ENCODE data around the gene ABR.
A peak's percentile ranks its signal among the peaks of the same experiment; 100 is the strongest.
"Not testable (repeated sequence)": the region's sequence is repeated elsewhere in the genome, so short reads cannot be mapped to it uniquely, and the experiment has no call there.

The ABR gene

DNA sequence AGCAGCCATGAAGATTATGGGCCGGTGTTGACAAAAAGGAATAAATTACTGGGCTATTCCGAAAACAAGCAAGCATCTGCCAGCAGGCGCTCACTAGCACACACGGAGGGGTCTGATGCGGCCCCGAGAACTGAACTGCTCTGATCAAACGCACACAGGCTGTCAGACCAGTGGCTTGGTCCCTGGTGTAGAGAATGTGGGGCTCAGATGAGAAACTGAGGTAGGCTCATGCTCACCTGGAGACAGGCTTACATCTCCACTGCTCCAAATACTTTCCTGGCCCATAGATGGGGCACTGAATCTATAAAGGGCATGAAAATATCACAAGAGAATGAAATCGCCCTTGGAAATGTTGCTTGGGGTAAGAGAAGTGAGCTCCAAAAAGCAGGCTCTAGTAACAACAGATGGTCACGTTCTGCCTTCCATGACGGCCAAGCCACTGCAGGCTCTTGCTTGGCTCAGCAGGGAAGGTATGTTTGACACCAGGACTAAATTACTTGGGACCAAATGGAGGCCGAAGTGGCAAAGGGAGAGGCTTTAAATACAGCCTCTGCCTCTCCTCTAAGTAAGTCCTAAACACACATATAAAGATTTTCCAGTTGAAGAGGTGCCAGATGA lies 5.4 kb downstream of the ABR start:
- DNase-seq: no peak

- no peak for DNase-seq
Measured at GRCh38 chr17:1173432-1174262, 6.1 kb downstream of the ABR start.

DNA sequence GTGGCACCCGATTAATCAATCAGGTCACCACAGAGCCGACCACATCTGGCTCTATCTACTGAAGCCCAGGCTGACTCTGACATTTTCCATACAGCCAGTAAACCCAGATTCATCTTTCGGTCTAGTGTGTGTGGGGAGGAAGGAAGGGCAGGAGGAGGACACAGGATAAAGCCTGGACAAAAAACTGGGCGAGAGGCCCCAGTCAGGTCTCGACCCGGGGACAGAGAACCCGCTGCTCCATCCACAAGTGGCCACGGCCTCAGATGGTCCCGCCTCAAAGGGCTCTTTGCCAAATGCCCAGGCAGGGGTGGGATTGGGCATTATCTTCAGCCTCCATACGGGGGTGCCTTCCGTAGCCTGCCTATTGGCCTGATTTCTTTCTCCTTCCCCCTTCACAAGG lies 7.8 kb downstream of the ABR start:
- DNase-seq: no peak

DNA sequence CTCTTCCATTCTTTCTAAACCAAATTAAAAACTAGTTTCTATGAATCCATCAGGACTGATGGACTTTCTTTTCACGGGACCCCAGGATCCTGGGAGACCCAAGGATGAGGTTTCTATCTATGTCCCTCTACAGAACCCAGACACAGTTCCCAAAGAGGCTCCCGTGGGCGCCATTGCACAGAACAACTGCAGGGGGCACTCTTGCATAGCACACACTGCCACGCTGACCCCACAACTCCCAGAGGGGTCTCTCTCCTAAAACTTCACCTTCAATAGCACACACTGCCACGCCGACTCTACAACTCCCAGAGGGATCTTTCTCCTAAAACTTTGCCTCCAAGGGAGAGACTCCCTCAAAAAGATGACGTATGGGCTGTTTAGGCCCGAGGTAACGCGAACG lies 9.0 kb downstream of the ABR start:
- no peak for DNase-seq

GRCh38 chr17:1169929-1170312 lies 9.9 kb downstream of the ABR start:
- peak in 3 of 58 donors; percentile 58 to 63 (median 63) for DNase-seq

GRCh38 chr17:1169221-1169928 lies 10.4 kb downstream of the ABR start:
- DNase-seq: peak in 47 of 58 donors; percentile 13 to 89 (median 63)

- DNase-seq: peak in 50 of 58 donors; percentile 12 to 87 (median 62)
Measured at GRCh38 chr17:1168533-1169220, 11.1 kb downstream of the ABR start.

DNA sequence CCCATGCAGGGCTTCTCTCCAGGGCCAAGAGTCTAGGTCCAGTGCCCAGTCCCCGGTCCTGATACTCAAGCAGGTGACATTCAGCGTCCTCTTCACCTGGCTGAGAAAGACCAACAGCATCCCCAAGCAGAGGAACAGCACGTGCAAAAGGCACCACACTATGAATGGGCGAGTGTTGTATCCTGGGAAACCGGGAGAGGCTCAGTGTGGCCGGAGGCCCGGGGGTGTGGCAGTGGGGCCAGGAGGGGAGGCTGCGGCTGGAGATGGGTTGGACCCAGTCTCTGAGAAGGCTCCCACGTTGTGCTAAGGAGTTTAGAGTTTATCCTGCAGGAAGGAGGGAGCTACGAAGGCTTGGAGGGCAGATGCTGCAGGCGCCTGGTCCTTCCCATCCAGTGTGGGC lies 13.5 kb downstream of the ABR start:
- DNase-seq: peak in 1 of 58 donors; percentile 20

DNA sequence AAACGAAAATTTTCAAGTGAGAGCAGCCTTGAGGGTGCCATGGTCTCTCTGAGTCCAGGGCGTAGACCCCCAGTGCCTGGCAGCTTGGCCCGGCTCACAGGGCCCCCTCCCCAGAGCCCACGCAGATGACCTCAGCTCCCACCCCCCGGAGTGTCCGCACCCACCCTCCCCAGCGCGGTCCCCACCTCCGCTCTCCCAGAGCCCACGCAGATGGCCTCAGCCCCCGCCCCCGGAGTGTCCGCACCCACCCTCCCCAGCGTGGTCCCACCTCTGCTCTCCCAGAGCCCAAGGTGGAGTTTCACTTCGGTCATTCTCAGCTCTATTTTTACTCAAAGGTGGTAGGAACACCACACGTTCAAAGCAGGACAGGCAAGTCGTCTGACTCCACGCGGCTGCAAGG lies 13.9 kb downstream of the ABR start:
- no peak for DNase-seq

- no peak for DNase-seq
Measured at GRCh38 chr17:1164935-1165556, 14.7 kb downstream of the ABR start.

GRCh38 chr17:1162116-1162855 lies 17.5 kb downstream of the ABR start:
- DNase-seq: no peak

DNA sequence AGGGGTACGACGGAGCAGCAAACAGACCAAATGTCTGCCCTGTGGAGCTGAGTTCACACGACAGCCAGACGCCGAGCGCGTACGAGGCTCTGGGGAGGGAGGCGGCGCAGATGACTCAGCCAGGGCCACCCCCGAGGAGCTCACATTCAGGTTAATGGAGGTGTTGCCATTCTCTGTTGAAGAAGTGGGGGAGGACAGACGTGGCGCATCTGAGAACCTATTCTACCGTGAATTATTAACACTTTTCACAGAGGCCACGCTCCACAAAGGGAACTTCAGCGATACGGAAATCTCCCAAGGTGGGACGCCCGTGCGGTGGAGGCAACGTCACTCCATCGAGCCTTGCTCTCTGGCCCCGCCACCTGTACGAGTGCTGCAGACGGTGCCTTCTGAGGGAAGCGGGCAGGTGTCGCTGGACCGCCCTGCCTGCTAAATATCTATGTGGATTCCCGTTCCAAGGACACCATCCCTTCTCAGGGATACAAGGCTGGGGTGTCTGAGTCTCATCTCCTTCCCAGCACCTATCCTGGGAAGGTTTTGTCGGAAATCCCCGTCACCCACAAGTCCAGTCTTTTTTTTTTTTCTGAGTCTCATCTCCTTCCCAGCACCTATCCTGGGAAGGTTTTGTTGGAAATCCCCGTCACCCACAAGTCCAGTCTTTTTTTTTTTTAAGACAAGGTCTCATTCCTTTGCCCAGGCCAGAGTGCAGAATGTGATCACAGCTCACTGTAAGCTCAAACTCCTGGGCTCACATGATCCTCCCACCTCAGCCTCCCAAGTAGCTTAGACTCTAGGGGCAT lies 19.0 kb downstream of the ABR start:
- DNase-seq: peak in 6 of 58 donors; percentile 8 to 65 (median 28)

DNA sequence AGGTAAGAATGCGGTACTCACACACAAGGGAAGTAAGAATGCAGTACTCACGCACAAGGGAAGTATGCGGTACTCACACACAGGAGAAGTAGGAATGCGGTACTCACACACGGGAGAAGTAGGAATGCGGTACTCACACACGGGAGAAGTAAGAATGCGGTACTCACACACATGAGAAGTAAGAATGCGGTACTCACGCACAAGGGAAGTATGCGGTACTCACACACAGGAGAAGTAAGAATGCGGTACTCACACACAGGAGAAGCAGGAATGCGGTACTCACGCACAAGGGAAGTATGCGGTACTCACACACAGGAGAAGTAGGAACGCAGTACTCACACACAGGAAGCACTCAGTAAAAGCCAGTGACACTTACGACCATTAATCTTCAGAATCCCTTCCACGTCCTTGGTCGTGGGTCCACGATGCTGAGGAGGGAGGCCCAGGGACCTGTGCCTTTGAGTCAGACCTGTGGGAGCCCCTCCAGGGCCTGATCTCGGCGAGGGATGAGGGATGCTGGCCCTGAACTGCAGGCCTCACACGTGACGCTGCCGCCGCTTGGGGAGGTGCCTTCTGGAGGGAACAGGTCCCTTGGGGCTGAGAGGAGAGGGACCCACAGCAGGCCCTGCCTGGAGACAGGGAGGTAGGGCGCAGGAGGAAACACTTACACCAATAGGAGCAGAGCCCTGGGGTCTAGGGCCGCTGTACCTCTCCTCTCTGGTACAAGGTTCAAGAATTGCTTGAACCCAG lies 20.2 kb downstream of the ABR start:
- DNase-seq: no peak

GRCh38 chr17:1158879-1159278 lies 20.9 kb downstream of the ABR start:
- DNase-seq: peak in 1 of 58 donors; percentile 11

- no peak for DNase-seq
Measured at GRCh38 chr17:1156864-1157263, 22.9 kb downstream of the ABR start.

- peak in 51 of 58 donors; percentile 28 to 93 (median 75) for DNase-seq
Measured at GRCh38 chr17:1154704-1155103, 25.1 kb downstream of the ABR start.

DNA sequence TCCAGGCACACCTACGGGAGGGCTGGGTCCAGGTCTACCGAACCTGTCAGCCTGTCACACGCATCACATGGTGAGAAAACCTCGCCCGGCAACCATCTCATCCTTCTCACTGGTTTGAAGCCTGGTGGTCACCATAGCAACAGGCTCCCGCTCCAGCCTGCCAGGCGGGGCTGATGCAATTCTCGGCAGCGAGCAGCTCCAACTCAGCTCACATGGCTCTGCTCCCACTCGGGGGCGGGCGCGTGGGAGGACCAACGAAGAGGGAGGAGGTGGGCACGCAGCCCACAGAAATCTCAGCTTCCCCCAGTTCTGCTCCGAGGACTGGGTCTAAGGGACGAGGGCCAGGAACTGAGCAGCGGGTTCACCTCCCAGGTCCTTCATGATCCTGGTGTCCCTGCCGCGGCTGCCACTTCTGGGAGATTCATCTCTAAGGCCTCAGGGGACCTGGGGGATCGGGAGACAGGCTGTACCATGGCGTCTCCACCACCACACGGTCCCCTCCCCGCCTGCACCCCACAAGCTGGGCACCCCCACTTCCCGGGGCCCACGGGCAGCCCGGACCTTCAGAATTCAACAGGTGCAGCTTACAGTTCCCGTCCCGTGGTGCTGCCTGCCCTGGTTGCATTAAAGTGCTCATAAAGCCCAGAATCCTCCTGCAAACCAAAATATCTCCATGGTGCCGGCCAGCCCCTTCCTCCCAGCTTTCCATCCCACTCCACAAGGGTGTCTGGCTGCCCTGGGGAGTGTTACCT lies 25.8 kb downstream of the ABR start:
- peak in 57 of 58 donors; percentile 27 to 94 (median 83) for DNase-seq

DNA sequence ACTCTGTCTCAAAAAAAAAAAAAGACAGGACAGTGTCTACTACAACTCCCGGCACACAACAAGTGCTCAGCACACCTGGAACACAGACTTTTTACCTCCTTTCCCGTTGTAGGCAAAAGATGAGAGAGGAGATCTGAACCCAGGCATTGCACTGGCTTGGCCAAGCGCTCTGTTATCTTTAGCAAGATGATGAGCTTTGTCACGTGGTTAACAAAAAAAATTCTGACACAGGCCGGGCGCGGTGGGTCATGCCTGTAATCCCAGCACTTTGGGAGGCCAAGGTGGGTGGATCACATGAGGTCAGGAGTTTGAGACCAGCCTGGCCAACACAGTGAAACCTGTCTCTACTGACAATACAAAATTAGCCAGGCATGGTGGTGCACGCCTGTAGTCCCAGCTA lies 27.2 kb downstream of the ABR start:
- not testable (repeated sequence) for DNase-seq

Data from anterior cingulate cortex (tissue), 58 donors.